Right hindlimb (tissue), 1 donor: Measurements from ENCODE around the gene CYS1.
"Not testable (repeated sequence)": the region's sequence is repeated elsewhere in the genome, so short reads cannot be mapped to it uniquely, and the experiment has no call there.

Experiments used
- DNase-seq: peaks from one replicate; pipeline ENCODE4 v3.0.0-alpha.2; 2018

The CYS1 gene

DNA sequence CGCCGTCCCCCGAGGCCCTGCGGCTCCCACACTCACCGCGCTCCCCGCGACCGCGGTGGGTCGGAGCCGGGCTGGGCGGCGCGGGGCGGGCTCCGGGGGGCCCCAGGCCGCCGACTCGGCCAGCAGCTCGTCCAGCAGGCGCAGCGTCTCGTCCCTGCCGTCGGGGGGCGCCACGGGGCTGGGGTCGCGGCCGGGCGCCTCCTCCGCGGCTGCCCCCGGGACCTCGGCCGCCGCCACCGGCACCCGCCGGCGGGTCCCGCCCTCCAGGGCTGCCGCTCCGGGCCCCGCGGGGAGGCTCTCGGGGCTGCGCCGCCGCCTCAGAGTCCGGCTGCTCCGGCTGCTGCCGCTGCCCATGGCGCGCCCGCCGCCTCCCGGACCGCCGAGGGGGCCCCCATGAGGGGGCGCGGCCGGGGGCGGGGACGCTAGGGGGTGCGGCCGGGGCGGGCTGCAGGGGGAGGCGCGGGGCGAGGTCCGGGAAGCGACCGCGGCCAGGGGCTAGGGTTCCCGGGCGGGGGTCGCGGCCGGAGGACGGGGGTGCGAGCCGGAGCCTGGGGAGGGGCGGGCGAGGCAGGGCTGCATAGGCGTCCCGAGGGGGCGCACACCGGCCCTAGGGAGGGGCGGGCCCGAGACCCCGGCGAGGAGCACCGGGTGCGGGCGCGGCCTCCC lies at the start of gene CYS1:
Gene CYS1, minus strand, starts transcription at position 542 of the 666 bp plus-strand sequence. Its CDS starts 188 bp downstream, at position 354.
- DNase-seq: peak; percentile 49

DNA sequence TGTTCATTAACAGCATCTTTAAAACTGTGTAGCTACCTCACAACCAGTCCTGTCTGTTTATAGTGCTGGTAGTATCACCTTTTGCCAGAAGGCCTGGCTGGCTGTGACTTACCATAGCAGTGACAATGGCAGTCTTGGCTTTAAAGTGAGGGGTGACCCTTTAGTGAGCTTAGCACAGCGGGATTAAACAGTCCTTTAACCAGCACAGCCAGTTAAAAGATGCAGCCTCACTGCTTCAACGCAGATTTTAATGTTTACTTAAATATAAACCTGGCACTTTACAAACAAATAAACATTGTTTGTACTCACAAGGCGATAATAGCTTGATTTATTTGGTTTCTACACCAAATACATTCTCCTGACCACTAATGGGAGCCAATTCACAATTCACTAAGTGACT lies 49.3 kb upstream of the CYS1 start:
- DNase-seq: no peak

GRCh38 chr2:10128420-10128819 lies 48.2 kb upstream of the CYS1 start:
- no peak for DNase-seq

DNA sequence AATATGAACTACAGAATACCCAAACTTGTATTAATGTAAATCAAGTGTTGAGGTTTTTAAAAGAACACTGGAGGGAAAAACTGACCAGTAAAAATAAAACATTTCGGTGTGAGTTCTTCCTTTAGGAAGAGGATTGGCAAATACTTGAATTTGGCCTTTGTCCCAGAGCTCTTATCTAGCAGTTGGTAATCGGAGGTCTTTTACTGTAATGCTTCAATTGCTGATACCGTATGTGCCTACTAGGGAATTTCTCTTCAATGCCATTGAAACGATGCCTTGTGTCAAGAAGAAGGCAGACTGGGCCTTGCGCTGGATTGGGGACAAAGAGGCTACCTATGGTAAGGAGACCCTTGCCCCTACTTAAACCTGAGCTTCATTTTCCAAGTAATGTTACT lies 46.4 kb upstream of the CYS1 start:
- no peak for DNase-seq

- DNase-seq: no peak
Measured at GRCh38 chr2:10125842-10126631, 45.8 kb upstream of the CYS1 start.

- peak; percentile 52 for DNase-seq
Measured at GRCh38 chr2:10124538-10125045, 44.4 kb upstream of the CYS1 start.

DNA sequence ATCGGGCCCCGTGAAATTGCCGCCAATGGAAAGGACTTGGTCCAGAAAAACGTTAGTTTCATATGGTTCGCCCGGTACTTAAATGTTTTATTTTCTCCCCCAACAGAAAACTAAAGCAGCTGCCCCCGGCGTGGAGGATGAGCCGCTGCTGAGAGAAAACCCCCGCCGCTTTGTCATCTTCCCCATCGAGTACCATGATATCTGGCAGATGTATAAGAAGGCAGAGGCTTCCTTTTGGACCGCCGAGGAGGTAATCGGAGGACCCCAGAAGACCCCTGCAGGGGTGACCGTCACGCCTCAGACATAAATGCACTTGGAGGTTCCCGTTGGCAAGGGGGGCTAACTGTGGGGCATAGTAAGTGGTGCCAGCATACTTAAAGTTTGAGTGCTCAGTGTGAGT lies 43.1 kb upstream of the CYS1 start:
- DNase-seq: peak; percentile 24

- DNase-seq: peak; percentile 96
Measured at GRCh38 chr2:10122500-10123280, 42.5 kb upstream of the CYS1 start, which contains the start of gene RRM2. TSS of gene RRM2 (plus strand) at chr2:10122739. CDS start at chr2:10122799, 60 bp downstream.

DNA sequence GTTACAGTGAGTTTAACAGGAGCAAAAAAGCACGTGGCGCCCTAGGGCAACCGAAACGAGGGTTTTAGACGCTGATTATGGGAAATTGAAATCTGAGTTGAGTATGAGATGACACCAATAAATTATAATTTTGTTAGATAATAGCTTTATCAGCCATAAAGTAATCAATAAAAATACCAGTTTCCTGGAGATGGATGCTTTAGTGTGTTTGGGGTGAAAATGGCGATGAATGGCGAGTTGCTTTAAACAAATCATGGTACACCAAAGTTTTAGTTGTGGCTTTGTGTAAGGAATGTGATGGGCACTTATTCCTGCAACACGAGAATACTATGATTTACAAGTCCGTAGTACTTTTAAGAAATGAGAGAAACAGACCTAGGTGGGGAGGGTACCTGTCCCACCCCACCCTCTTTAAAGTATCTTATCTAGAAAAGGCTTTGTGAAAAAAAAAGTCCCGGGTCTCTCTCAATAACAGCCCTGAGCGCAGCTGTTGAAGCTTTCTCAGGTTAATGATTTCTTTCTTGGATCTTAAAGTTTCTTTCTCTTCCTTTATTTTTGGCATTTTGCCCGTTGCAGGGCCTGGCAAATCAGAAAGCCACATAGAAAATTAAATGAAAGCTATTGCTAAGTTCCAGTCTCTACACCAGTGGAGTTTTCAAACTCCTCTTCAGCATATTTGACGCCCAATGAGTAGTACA lies 40.8 kb upstream of the CYS1 start:
- DNase-seq: no peak

DNA sequence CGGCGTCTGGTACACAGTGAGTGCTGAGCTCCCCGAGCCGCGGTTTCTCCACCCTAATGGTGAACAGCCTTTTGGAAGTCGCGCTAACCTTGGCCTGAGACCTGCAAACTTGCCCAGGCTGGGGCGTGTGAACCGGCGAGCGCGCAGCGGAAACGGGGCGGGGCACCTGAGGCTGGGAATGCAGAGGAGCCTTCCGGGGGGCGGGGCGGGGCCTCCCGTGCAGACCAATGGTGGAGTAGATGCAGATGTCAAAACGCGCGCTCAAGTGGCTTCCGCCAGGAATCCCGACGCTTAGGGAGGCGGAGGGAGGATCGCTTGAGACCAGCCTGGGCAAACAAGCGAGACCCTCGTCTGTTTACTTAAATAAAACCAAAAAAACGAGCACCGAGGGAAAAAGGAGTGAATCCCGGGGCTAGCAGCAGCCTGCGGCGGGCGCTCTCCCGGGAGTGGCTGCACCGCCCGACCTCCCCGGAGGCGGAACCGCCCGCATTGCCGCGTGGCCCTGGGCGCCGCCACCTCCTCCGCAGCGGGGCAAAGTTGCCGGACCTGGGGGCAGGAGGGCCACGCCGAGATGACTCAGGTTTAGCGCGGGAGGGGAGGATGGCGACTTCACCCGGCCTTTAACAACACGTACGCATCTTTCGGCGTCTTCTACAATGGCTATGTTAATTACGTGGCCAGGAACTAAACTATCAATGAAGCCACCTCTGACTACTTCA lies 40.1 kb upstream of the CYS1 start:
- peak; percentile 91 for DNase-seq

DNA sequence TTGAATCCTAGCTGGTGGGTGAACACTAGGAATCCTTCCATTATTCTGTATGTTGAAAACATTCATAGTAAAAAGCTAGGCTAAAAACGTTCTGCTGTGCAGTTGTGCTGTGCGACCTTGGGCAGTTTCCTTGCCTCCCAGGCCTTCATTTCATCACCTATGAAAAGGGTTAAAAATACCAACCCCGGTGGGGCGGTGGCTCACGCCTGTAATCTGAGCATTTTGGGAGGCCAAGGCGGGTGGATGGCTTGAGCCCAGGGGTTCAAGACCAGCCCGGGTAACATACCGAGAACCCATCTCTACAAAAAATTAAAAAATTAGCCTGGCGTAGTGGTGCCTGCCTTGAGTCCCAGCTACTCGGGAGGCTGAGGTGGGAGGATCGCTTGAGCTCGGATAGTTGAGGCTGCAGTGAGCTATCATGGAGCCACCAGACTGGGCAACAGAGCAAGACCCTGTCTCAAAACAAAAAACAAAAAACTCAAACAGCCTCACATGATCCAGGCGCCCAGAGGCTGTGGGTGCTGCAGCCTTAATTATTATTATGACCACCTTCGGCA lies 39.5 kb upstream of the CYS1 start:
- no peak for DNase-seq

DNA sequence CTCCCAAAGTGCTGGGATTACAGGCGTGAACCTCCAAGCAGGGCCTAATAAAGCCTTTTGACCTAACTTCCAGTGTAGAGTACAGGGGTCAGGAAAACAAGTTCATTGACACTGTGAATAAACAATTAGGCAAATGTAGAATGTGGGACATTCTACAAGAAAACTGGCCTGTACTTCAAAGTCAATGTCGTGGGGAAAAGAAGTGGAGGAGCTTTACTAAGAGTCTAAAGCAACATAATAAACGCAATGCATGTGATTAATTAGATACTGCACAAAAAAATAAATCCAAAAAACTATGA lies 38.8 kb upstream of the CYS1 start:
- DNase-seq: no peak

DNA sequence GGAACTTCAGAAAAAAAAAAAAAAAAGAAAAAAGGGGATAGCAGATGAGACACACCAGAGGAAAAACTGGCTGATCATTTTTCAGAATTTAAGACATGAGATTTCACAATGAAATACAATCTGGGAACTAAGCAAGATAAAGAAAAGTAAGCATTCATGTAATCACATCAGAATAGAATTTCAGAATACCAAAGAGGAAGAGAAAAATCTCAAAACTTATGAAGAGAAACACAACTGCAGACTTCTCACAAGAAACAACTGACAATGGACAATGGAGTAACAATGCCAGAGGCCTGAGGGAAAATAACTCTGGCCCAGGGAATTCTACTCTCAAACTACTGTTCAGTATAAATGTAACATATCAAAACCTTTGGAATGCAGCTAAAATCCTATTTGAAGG lies 29.1 kb upstream of the CYS1 start:
- no peak for DNase-seq

GRCh38 chr2:10104906-10105305 lies 24.7 kb upstream of the CYS1 start:
- DNase-seq: not testable (repeated sequence)

DNA sequence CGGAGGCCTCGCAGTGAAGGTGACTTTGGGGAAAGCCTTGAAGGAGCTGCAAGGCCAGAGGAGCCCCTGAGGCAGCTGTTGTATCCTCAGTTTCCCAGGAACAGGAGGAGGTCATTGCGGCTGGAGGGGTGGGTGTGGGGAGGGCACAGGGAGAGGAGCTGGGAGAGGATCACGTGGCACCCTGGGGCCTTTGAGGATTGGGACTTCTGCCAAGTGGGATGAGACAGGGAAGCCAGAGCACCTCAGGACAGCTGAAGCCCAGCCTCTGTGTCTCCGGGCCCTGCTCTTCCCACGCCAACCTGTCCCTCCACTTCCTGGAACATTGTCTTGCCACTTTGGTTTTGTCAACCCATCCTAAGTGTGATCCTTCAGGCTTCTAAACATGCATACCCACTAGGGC lies 23.0 kb upstream of the CYS1 start:
- DNase-seq: no peak

DNA sequence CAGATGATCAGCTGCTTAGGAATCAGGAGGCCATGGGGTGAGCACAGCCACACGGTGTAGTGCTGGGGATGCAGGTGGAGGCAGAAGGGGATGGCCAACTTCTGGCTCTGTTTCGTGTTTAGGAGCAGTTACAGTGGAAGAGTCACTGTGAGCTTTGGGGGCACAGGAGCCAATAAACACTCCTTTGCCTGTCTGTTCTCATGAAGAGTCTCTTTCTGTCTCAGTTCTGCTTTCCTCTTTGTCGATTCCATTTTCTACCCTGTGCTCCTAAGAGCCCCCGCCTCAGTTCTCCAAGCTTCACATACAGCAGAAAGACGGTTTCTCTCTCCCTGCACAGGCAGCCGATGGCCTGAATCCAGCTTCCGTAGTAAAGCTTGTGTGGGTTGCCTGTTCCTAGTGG lies 21.3 kb upstream of the CYS1 start:
- no peak for DNase-seq

DNA sequence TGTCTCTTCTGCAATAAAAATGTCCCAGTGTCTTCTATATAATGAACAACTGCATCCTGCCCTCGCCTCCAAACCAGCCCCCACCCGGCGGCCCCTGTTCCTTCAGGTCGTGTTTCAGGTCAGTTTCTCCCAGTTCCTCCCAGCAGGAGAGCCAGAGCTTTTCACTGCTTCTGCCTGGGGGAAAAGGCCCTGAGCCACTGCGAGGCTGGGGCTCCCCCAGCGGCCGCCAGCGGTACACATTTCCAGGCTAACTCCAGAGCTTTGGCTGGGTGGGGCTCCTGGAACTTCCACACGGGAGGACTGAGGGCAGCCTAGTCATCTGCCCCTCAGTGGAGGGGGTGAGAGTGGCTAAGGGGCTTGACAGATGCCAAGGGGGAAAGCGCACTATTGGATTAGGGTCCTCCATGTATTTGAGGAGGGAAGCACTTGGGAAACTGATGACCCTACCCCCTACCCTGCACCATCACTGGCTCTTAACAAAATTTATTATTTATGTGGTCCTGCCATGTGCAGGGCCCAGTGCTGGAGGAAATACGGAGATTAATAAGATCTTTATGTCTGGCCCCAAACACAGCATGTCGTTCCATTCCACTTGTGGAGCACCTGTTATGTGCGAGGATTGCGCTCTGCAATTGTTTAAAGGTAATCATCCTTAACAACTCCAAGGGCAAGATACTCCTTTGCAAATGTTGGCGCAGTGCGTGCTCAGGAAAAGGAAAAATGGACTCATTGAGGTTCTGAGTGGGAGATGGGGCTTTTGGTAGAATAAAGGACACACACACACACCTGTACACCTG lies 17.3 kb upstream of the CYS1 start:
- DNase-seq: peak; percentile 73

DNA sequence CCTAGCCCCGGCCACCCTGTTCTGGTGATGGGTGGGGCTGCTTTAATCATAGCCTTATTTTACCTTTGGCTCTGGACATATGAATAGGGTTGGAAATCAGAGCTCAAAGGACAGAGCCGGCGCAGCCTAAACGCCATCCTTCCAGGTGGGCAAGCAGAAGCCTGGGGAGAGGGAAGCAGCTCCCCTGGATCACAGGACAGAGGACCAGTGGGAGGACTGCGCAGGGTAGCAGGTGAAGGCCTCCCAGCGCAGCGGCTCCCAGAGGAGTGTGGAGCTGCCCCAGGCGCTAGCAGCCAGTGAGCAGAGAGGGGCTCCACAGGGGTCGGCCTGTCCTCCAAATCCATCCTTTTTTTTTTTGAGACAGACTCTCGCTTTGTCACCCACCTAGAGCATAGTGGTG lies 16.4 kb upstream of the CYS1 start:
- DNase-seq: no peak

GRCh38 chr2:10095175-10095574 lies 15.0 kb upstream of the CYS1 start:
- no peak for DNase-seq

DNA sequence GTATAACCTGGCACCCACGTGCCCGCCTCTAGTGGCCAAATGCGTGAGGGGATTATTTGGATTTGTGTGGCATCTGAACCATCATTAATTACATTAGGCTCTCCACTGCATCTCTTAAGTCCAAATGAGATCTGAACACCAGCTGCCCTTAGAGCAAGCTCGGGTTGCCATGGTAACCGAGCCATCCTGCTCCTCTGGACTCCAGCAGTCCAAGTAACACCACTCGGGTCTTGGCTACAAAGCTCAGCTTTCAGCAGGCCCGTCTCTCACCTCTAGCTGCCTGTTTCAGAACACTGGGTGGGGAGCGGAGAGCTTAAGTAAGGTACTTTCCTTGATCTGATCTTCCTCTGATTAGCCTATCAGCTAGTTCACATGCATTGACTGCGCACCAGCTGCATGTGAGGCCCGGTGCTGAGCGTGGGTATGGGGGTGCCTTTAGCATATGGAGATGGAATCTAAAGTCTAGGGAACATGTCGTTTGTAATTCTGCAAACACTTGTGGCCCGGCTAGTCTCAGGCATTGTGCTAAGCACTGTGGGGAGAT lies 14.1 kb upstream of the CYS1 start:
- no peak for DNase-seq

- DNase-seq: not testable (repeated sequence)
Measured at GRCh38 chr2:10091889-10092244, 11.7 kb upstream of the CYS1 start.
